Gastrocnemius medialis (tissue), 4 donors: Measurements from ENCODE around the gene ZBTB7A.

ENCODE experiments used
- CTCF ChIP-seq, 5 experiments: fragments of 450-650 bp in 3 of 5; fragments of 200-600 bp in 2 of 5; sonication (generic) in 2 of 5; IDR thresholded peaks in 4 of 5; conservative IDR thresholded peaks in 1 of 5; 1 replicate in 4 of 5; 2 replicates in 1 of 5; pipeline ENCODE4 v1.5.1; 2016 to 2019; ENCODE audit warnings: antibody characterized with exemption in 5 of 5, mild to moderate bottlenecking in 3 of 5, moderate library complexity in 3 of 5
- POLR2A ChIP-seq, 2 donors: fragments of 450-650 bp; IDR thresholded peaks; one replicate each; pipeline ENCODE4 v1.6.1; 2017; ENCODE audit warnings: antibody characterized with exemption in 2 of 2, mild to moderate bottlenecking in 2 of 2, moderate library complexity in 2 of 2

- TF ChIP-seq CTCF (IDR thresholded peaks at IDR 0.05 in 4 of 5, conservative IDR thresholded peaks at IDR 0.05 in 1 of 5) (no peak), POLR2A (IDR thresholded peaks at IDR 0.05) (no peak)
These were observed 71.1 kb downstream of the ZBTB7A start for GRCh38 chr19:3995607-3996006.
